SK-N-SH (cell line): ENCODE results near the gene GCLC.

ENCODE experiments used
- EZH2phosphoT487 ChIP-seq: fragments of 200-600 bp; sonication (generic); IDR thresholded peaks from 2 replicates; pipeline ENCODE4 v1.6.1; 2017; ENCODE audit warnings: low read depth, mixed run types, mild to moderate bottlenecking, antibody characterized with exemption, moderate library complexity, borderline replicate concordance
- MXI1 ChIP-seq: IDR thresholded peaks from 2 replicates; pipeline ENCODE4 v1.6.1; 2012; ENCODE audit warnings: mild to moderate bottlenecking, low read depth, low read length, improper control_type of control experiment
- PBX3 ChIP-seq: IDR thresholded peaks from 2 replicates; pipeline ENCODE4; 2012
- RAD21 ChIP-seq: IDR thresholded peaks from 2 replicates; pipeline ENCODE4 v1.6.1; 2012; ENCODE audit warnings: mild to moderate bottlenecking, low read length
- TF ChIP-seq, protein P1 (sequence below): fragments of 200-600 bp; sonication (generic); IDR thresholded peaks from 2 replicates; pipeline ENCODE4 v1.6.1; 2017; ENCODE audit warnings: antibody characterized with exemption, mild to moderate bottlenecking, moderate library complexity

- TF ChIP-seq, protein P1, sequence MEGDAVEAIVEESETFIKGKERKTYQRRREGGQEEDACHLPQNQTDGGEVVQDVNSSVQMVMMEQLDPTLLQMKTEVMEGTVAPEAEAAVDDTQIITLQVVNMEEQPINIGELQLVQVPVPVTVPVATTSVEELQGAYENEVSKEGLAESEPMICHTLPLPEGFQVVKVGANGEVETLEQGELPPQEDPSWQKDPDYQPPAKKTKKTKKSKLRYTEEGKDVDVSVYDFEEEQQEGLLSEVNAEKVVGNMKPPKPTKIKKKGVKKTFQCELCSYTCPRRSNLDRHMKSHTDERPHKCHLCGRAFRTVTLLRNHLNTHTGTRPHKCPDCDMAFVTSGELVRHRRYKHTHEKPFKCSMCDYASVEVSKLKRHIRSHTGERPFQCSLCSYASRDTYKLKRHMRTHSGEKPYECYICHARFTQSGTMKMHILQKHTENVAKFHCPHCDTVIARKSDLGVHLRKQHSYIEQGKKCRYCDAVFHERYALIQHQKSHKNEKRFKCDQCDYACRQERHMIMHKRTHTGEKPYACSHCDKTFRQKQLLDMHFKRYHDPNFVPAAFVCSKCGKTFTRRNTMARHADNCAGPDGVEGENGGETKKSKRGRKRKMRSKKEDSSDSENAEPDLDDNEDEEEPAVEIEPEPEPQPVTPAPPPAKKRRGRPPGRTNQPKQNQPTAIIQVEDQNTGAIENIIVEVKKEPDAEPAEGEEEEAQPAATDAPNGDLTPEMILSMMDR, result no peak
- no peak for TF ChIP-seq MXI1
- no peak for TF ChIP-seq RAD21
- TF ChIP-seq PBX3, result no peak
- no peak for TF ChIP-seq EZH2phosphoT487
Measured at GRCh38 chr6:53532942-53533341, 12.0 kb downstream of the GCLC start.
